ENCODE data around the gene DRC7.
A peak's percentile ranks its signal among the peaks of the same experiment; 100 is the strongest.

DRC7 gene

GRCh38 chr16:57734308-57734924 lies 39.8 kb downstream of the DRC7 start:
- Histone ChIP-seq H3K27me3 (replicated peaks in 2 of 5; ENCODE audit: control insufficient read depth in 4 of 5, insufficient read depth in 5 of 5, low read length in 4 of 5) (no peaks in the 10 kb centered on the region), H3K27ac (ENCODE audit: insufficient read depth in 1 of 2, low read depth in 1 of 2, low read length in 2 of 2, poor library complexity in 1 of 2, severe bottlenecking in 2 of 2) (peak overlapping the region; percentile 84 to 93), H3K9me3 (ENCODE audit: control extremely low read depth in 1 of 5, control insufficient read depth in 4 of 5, insufficient read depth in 2 of 5, low read depth in 1 of 5, low read length in 4 of 5) (no peaks in the 10 kb centered on the region), H3K36me3 (ENCODE audit: control insufficient read depth in 4 of 4, insufficient read depth in 4 of 4, low read length in 3 of 4) (peaks cover 0 to 17% (median 9%) of the 10 kb centered on the region in 4 experiments), H3K4me3 (ENCODE audit: control insufficient read depth in 1 of 7, extremely low read depth in 1 of 7, insufficient read depth in 4 of 7, low read depth in 2 of 7, low read length in 6 of 7) (peak overlapping the region; percentile 77 to 94 (median 84)), H3K4me1 (ENCODE audit: control extremely low read depth in 1 of 4, control insufficient read depth in 4 of 4, insufficient read depth in 4 of 4, low read length in 3 of 4) (peaks cover 0 to 40% (median 32%) of the 10 kb centered on the region in 4 experiments)
- POLR2A ChIA-PET: interaction anchor here (1.6 to 2.0 kb wide), 2 partner anchors 45 to 133 kb away, joined by 6 to 9 read pairs; no protein-coding TSS in a partner anchor
- CTCF ChIA-PET: interaction anchor here (0.9 to 2.9 kb wide), 5 partner anchors 15 to 158 kb away, joined by 3 to 11 read pairs (median 6); partner anchors contain the start of gene DRC7
- DNase-seq: peak in 2 of 3 donors; percentile 31 to 34
- WGBS (ENCODE audit: insufficient coverage): 55% methylated on average over 20 of the region's 20 CpGs

- peaks cover 0 to 24% (median 11%) of the 10 kb centered on the region in 4 experiments for H3K36me3 ChIP-seq (ENCODE audit: control insufficient read depth in 4 of 4, insufficient read depth in 4 of 4, low read length in 3 of 4)
- DNase-seq: peak; percentile 100
- H3K9me3 ChIP-seq (ENCODE audit: control extremely low read depth in 1 of 5, control insufficient read depth in 4 of 5, insufficient read depth in 2 of 5, low read depth in 1 of 5, low read length in 4 of 5): no peaks in the 10 kb centered on the region
- peaks cover 0 to 40% (median 32%) of the 10 kb centered on the region in 4 experiments for H3K4me1 ChIP-seq (ENCODE audit: control extremely low read depth in 1 of 4, control insufficient read depth in 4 of 4, insufficient read depth in 4 of 4, low read length in 3 of 4)
- WGBS (ENCODE audit: insufficient coverage): 0% methylated on average over 32 of the region's 45 CpGs
- peak overlapping the region; percentile 77 to 94 (median 84) for H3K4me3 ChIP-seq (ENCODE audit: control insufficient read depth in 1 of 7, extremely low read depth in 1 of 7, insufficient read depth in 4 of 7, low read depth in 2 of 7, low read length in 6 of 7)
- H3K27me3 ChIP-seq (replicated peaks in 2 of 5; ENCODE audit: control insufficient read depth in 4 of 5, insufficient read depth in 5 of 5, low read length in 4 of 5): no peaks in the 10 kb centered on the region
- CTCF ChIA-PET: interaction anchor here (0.9 to 2.9 kb wide), 11 partner anchors 16 to 159 kb away, joined by 3 to 11 read pairs (median 5); partner anchors contain the start of gene DRC7
- POLR2A ChIA-PET: interaction anchor here (1.1 to 2.0 kb wide), 5 partner anchors 12 to 133 kb away, joined by 3 to 9 read pairs (median 6); no protein-coding TSS in a partner anchor
- peak overlapping the region; percentile 93 to 94 for H3K27ac ChIP-seq (ENCODE audit: insufficient read depth in 1 of 2, low read depth in 1 of 2, low read length in 2 of 2, poor library complexity in 1 of 2, severe bottlenecking in 2 of 2)
Measured at GRCh38 chr16:57734925-57735754, 40.5 kb downstream of the DRC7 start.

GRCh38 chr16:57735755-57736418 lies 41.3 kb downstream of the DRC7 start, which contains the start of gene KATNB1:
KATNB1 (plus strand) TSS chr16:57735770; CDS start chr16:57737244, 1,474 bp downstream.
- no peaks in the 10 kb centered on the region for H3K9me3 ChIP-seq (ENCODE audit: control extremely low read depth in 1 of 5, control insufficient read depth in 4 of 5, insufficient read depth in 2 of 5, low read depth in 1 of 5, low read length in 4 of 5)
- no peaks in the 10 kb centered on the region for H3K27me3 ChIP-seq (replicated peaks in 2 of 5; ENCODE audit: control insufficient read depth in 4 of 5, insufficient read depth in 5 of 5, low read length in 4 of 5)
- peak within 1 kb of the TSS; percentile 93 to 94 for H3K27ac ChIP-seq (ENCODE audit: insufficient read depth in 1 of 2, low read depth in 1 of 2, low read length in 2 of 2, poor library complexity in 1 of 2, severe bottlenecking in 2 of 2)
- POLR2A ChIA-PET: interaction anchor here (1.1 to 2.0 kb wide), 6 partner anchors 13 to 134 kb away, joined by 3 to 9 read pairs (median 6); no protein-coding TSS in a partner anchor
- H3K4me1 ChIP-seq (ENCODE audit: control extremely low read depth in 1 of 4, control insufficient read depth in 4 of 4, insufficient read depth in 4 of 4, low read length in 3 of 4): peaks cover 0 to 38% (median 32%) of the 10 kb centered on the region in 4 experiments
- no peak for DNase-seq
- peaks cover 2 to 28% (median 16%) of the 10 kb centered on the region in 4 experiments for H3K36me3 ChIP-seq (ENCODE audit: control insufficient read depth in 4 of 4, insufficient read depth in 4 of 4, low read length in 3 of 4)
- CTCF ChIA-PET: interaction anchor here (0.7 to 2.9 kb wide), 22 partner anchors 10 to 249 kb away, joined by 3 to 11 read pairs (median 4); partner anchors contain the start of gene DRC7
- WGBS (ENCODE audit: insufficient coverage): under 1% methylated on average over 32 of the region's 35 CpGs
- H3K4me3 ChIP-seq (ENCODE audit: control insufficient read depth in 1 of 7, extremely low read depth in 1 of 7, insufficient read depth in 4 of 7, low read depth in 2 of 7, low read length in 6 of 7): peak within 1 kb of the TSS; percentile 77 to 94 (median 84)

GRCh38 chr16:57736419-57737351 lies 42.1 kb downstream of the DRC7 start:
- no peaks in the 10 kb centered on the region for H3K27me3 ChIP-seq (replicated peaks in 2 of 5; ENCODE audit: control insufficient read depth in 4 of 5, insufficient read depth in 5 of 5, low read length in 4 of 5)
- 8% methylated on average over 22 of the region's 23 CpGs for WGBS (ENCODE audit: insufficient coverage)
- peak; percentile 67 to 86 (median 82) for DNase-seq
- H3K4me3 ChIP-seq (ENCODE audit: control insufficient read depth in 1 of 7, extremely low read depth in 1 of 7, insufficient read depth in 4 of 7, low read depth in 2 of 7, low read length in 6 of 7): peak overlapping the region; percentile 54 to 90 (median 82)
- H3K4me1 ChIP-seq (ENCODE audit: control extremely low read depth in 1 of 4, control insufficient read depth in 4 of 4, insufficient read depth in 4 of 4, low read length in 3 of 4): peaks cover 0 to 32% (median 26%) of the 10 kb centered on the region in 4 experiments
- POLR2A ChIA-PET: interaction anchor here (0.6 to 2.0 kb wide), 3 partner anchors 42 to 135 kb away, joined by 3 to 7 read pairs (median 6); partner anchors contain the start of gene DRC7
- H3K36me3 ChIP-seq (ENCODE audit: control insufficient read depth in 4 of 4, insufficient read depth in 4 of 4, low read length in 3 of 4): peaks cover 3 to 36% (median 19%) of the 10 kb centered on the region in 4 experiments
- no peaks in the 10 kb centered on the region for H3K9me3 ChIP-seq (ENCODE audit: control extremely low read depth in 1 of 5, control insufficient read depth in 4 of 5, insufficient read depth in 2 of 5, low read depth in 1 of 5, low read length in 4 of 5)
- peak overlapping the region; percentile 84 to 94 for H3K27ac ChIP-seq (ENCODE audit: insufficient read depth in 1 of 2, low read depth in 1 of 2, low read length in 2 of 2, poor library complexity in 1 of 2, severe bottlenecking in 2 of 2)
- CTCF ChIA-PET: interaction anchor here (0.7 to 2.9 kb wide), 27 partner anchors 9 to 249 kb away, joined by 3 to 11 read pairs (median 4); no protein-coding TSS in a partner anchor

GRCh38 chr16:57738844-57739243 lies 44.2 kb downstream of the DRC7 start:
- CTCF ChIA-PET: interaction anchor here (0.6 to 2.1 kb wide), 7 partner anchors 18 to 163 kb away, joined by 3 to 8 read pairs (median 4); no protein-coding TSS in a partner anchor
- H3K4me3 ChIP-seq (ENCODE audit: control insufficient read depth in 1 of 7, extremely low read depth in 1 of 7, insufficient read depth in 4 of 7, low read depth in 2 of 7, low read length in 6 of 7): no peak overlapping the region
- no peak overlapping the region for H3K27ac ChIP-seq (ENCODE audit: insufficient read depth in 1 of 2, low read depth in 1 of 2, low read length in 2 of 2, poor library complexity in 1 of 2, severe bottlenecking in 2 of 2)
- peaks cover 0 to 32% (median 26%) of the 10 kb centered on the region in 4 experiments for H3K4me1 ChIP-seq (ENCODE audit: control extremely low read depth in 1 of 4, control insufficient read depth in 4 of 4, insufficient read depth in 4 of 4, low read length in 3 of 4)
- peaks cover 6 to 55% (median 29%) of the 10 kb centered on the region in 4 experiments for H3K36me3 ChIP-seq (ENCODE audit: control insufficient read depth in 4 of 4, insufficient read depth in 4 of 4, low read length in 3 of 4)
- H3K9me3 ChIP-seq (ENCODE audit: control extremely low read depth in 1 of 5, control insufficient read depth in 4 of 5, insufficient read depth in 2 of 5, low read depth in 1 of 5, low read length in 4 of 5): no peaks in the 10 kb centered on the region
- DNase-seq: no peak
- WGBS (ENCODE audit: insufficient coverage): 100% methylated on average over 6 of the region's 7 CpGs
- POLR2A ChIA-PET: no interaction called here
- H3K27me3 ChIP-seq (replicated peaks in 2 of 5; ENCODE audit: control insufficient read depth in 4 of 5, insufficient read depth in 5 of 5, low read length in 4 of 5): no peaks in the 10 kb centered on the region
